Retinal pigment epithelial cell (primary cell): ENCODE results near the gene SLC22A31.

Experiments used
- DNase-seq: peaks from one replicate; pipeline ENCODE4 v3.0.0-alpha.2; 2010; ENCODE audit warnings: low read depth
- H3K4me3 ChIP-seq: 2 replicates; pipeline ENCODE4 v1.5.1; 2011; ENCODE audit warnings: mild to moderate bottlenecking, low read length, control low read depth, moderate library complexity
- TF ChIP-seq, protein P1 (sequence below): conservative IDR thresholded peaks from 2 replicates; pipeline ENCODE4 v1.5.1; 2011; ENCODE audit warnings: low read depth, low read length, control low read depth, inconsistent platforms

Gene SLC22A31

DNA sequence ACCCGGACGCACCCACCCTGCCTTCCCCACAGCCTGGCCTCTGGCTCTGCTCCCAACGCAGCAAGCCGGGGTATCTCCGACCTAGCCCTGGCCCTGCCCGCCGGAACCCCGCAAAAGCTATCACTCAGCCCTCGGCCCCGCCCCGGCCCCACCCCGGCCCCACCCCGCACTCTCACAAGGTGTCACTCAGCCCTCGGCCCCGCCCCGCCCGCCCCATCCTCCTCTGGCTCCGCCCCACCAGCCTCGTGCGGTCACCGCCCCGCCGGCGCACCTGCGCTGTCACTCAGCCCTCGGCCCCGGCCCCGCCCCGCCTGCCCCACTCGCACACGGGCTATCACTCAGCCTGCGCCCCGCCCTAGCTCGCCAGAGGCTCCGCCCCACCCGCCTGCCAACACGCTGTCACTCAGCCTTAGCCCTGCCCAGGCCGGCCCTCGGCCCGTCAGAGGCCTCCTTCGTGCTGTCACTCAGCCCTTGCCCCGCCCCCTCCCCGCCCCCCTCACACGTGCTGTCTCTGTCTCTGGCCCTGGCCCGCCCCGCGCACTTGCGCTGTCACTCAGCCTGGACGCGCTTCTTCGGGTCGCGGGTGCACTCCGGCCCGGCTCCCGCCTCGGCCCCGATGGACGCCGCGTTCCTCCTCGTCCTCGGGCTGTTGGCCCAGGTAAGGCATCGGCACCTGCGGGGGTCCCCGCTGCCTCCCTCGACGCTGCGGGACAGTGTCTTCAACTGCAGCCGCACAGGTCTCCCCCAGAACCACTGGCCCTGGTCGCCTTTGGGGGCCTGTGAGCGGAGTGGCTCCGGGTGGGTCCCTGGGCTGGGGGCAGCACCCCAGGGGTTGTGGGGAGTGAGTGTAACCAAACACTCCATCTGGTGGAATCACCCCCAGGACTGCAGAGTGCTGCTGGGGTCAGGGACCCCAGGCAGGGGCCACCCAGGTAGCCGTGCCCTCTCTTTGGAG is 28.8 kb downstream of the SLC22A31 start, which contains the start of gene CDH15:
TSS of gene CDH15 (plus strand) at position 533 of the 955 bp plus-strand sequence. CDS start at position 617, 84 bp downstream.
- DNase-seq, result peak; percentile 63
- TF ChIP-seq, protein P1, sequence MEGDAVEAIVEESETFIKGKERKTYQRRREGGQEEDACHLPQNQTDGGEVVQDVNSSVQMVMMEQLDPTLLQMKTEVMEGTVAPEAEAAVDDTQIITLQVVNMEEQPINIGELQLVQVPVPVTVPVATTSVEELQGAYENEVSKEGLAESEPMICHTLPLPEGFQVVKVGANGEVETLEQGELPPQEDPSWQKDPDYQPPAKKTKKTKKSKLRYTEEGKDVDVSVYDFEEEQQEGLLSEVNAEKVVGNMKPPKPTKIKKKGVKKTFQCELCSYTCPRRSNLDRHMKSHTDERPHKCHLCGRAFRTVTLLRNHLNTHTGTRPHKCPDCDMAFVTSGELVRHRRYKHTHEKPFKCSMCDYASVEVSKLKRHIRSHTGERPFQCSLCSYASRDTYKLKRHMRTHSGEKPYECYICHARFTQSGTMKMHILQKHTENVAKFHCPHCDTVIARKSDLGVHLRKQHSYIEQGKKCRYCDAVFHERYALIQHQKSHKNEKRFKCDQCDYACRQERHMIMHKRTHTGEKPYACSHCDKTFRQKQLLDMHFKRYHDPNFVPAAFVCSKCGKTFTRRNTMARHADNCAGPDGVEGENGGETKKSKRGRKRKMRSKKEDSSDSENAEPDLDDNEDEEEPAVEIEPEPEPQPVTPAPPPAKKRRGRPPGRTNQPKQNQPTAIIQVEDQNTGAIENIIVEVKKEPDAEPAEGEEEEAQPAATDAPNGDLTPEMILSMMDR, result no peak
- H3K4me3 ChIP-seq, result peak within 1 kb of the TSS; percentile 36

- TF ChIP-seq, protein P1, result no peak
- peak overlapping the region; percentile 36 for H3K4me3 ChIP-seq
- DNase-seq, result no peak
Observed at GRCh38 chr16:89170346-89171215, 29.8 kb downstream of the SLC22A31 start.

GRCh38 chr16:89169778-89170177 is 30.6 kb downstream of the SLC22A31 start:
- TF ChIP-seq, protein P1, result no peak
- no peak for DNase-seq
- H3K4me3 ChIP-seq, result no peak overlapping the region

- TF ChIP-seq, protein P1, result peak; percentile 10
- H3K4me3 ChIP-seq, result no peak overlapping the region
- no peak for DNase-seq
Observed at GRCh38 chr16:89168381-89169189, 31.8 kb downstream of the SLC22A31 start.

DNA sequence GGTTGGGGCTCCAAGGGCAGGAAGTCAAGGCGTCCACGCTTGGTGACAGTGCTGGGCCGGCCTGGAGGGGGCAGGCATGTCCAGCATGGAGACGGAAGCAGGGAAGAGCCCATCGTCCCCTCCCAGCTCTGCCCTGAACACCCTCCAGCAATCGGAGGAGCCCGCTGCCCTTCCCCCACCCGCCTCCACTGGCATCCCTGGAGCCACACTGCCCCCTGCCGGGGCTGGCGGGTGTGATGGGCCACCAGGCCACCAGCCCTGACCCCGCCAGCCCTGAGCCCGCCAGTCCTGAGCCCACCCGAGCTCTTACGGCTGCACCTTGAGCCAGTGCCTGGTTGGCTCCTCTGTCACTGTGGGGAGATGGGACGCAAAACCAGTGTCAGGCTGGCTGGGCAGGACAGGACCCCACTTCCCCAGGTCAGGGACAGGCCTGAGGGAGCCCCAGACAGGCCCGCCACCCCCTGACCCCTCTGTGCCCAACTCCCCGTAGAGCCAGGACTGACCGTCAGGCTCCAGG is 32.9 kb downstream of the SLC22A31 start:
- no peak for DNase-seq
- TF ChIP-seq, protein P1, result peak; percentile 83
- H3K4me3 ChIP-seq, result no peak overlapping the region
